Thyroid gland (tissue), 4 donors: Measurements from ENCODE around the gene RTN4R.

Experiments used
- POLR2A ChIP-seq, 2 donors: fragments of 450-650 bp; IDR thresholded peaks; one replicate each; pipeline ENCODE4 v1.6.1; 2017; ENCODE audit warnings: antibody characterized with exemption in 2 of 2, mild to moderate bottlenecking in 2 of 2, moderate library complexity in 1 of 2
- TF ChIP-seq, protein P1 (sequence below), 6 experiments: fragments of 200-600 bp in 3 of 6; fragments of 450-650 bp in 3 of 6; sonication (generic) in 3 of 6; IDR thresholded peaks; one replicate each; pipeline ENCODE4 v1.5.1; 2016 to 2019; ENCODE audit warnings: antibody characterized with exemption in 6 of 6, mild to moderate bottlenecking in 2 of 6, inconsistent platforms in 1 of 6, moderate library complexity in 1 of 6

DNA sequence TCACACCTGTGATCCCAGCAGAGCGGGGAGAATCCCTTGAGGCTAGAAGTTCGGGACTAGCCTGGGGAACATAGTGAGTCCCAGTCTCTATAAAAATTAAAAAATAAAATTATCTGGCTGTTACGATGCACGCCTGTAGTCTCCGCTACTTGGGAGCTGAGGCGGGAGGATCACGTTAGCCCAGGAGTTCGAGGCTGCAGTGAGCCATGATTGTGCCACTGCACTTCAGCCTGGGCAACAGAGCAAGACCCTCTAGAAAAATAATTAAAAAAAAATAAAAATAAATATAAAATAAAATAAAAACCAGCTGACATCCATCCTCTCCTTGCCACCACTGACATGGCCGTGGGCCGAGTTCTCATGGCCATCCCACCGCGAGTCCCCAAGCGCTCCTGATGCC, 7.7 kb upstream of the RTN4R start:
- no peak for TF ChIP-seq POLR2A (IDR thresholded peaks at IDR 0.05)
- TF ChIP-seq, protein P1, sequence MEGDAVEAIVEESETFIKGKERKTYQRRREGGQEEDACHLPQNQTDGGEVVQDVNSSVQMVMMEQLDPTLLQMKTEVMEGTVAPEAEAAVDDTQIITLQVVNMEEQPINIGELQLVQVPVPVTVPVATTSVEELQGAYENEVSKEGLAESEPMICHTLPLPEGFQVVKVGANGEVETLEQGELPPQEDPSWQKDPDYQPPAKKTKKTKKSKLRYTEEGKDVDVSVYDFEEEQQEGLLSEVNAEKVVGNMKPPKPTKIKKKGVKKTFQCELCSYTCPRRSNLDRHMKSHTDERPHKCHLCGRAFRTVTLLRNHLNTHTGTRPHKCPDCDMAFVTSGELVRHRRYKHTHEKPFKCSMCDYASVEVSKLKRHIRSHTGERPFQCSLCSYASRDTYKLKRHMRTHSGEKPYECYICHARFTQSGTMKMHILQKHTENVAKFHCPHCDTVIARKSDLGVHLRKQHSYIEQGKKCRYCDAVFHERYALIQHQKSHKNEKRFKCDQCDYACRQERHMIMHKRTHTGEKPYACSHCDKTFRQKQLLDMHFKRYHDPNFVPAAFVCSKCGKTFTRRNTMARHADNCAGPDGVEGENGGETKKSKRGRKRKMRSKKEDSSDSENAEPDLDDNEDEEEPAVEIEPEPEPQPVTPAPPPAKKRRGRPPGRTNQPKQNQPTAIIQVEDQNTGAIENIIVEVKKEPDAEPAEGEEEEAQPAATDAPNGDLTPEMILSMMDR (IDR thresholded peaks at IDR 0.05), result no peak
